PC-9 (cell line): Measurements from ENCODE around the gene ITPRIP. TPM values are rescaled to one million over a fixed set of nuclear protein-coding genes. Genes with fewer than 3 reads are reported as not detected.

ENCODE experiments used
- BruUV-seq: library from RNA; stranded (reverse); fragments of 400-500 nt; replicated peaks from 2 replicates; lab custom pipeline; 2021; lab: Mats Ljungman, UMichigan
- CTCF ChIA-PET: fragments of 300-600 bp; sonication (Branson Sonifier 250); formaldehyde crosslinking; loops from one replicate; lab custom pipeline; 2022; ENCODE audit warnings: antibody characterized with exemption; lab: Charles Lee
- POLR2A ChIA-PET: fragments of 300-600 bp; sonication (Branson Sonifier 250); formaldehyde crosslinking; loops from one replicate; lab custom pipeline; 2022; ENCODE audit warnings: antibody characterized with exemption; ENCODE audit not compliant: unreplicated experiment; lab: Charles Lee
- DNase-seq, 2 experiments: peaks; one replicate each; pipeline versions ENCODE4 v3.0.0 to v3.0.0-alpha.2; 2015 to 2022; ENCODE audit warnings: mixed read lengths in 1 of 2
- H2AFZ ChIP-seq: fragments of 200-600 bp; sonication (generic); 2 replicates; pipeline ENCODE4 v1.8.1; 2017; ENCODE audit warnings: antibody characterized with exemption
- H3F3A ChIP-seq: fragments of 200-600 bp; sonication (generic); 2 replicates; pipeline ENCODE4 v1.8.1; 2017; ENCODE audit warnings: antibody characterized with exemption, mild to moderate bottlenecking, low read depth; ENCODE audit not compliant: insufficient read depth
- H3K27ac ChIP-seq: fragments of 200-600 bp; sonication (generic); 2 replicates; pipeline ENCODE4 v1.6.1; 2016; ENCODE audit warnings: mixed run types
- H3K27me3 ChIP-seq: fragments of 200-600 bp; sonication (generic); 2 replicates; pipeline ENCODE4 v1.6.1; 2016; ENCODE audit warnings: low read depth, mixed run types; ENCODE audit not compliant: insufficient read depth
- H3K36me3 ChIP-seq: fragments of 200-600 bp; sonication (generic); 2 replicates; pipeline ENCODE4 v1.6.1; 2016; ENCODE audit warnings: low read depth, mixed run types
- H3K4me1 ChIP-seq: fragments of 200-600 bp; sonication (generic); replicated peaks from 2 replicates; pipeline ENCODE4 v1.6.1; 2016; ENCODE audit warnings: mixed run types; ENCODE audit not compliant: insufficient read depth
- H3K4me2 ChIP-seq: fragments of 200-600 bp; sonication (generic); 2 replicates; pipeline ENCODE4 v1.6.1; 2017; ENCODE audit warnings: mixed run types
- H3K4me3 ChIP-seq: fragments of 200-600 bp; sonication (generic); 2 replicates; pipeline ENCODE4 v1.6.1; 2016; ENCODE audit warnings: mixed run types
- H3K79me2 ChIP-seq: fragments of 200-600 bp; sonication (generic); 2 replicates; pipeline ENCODE4 v1.6.1; 2017; ENCODE audit warnings: low read depth, mixed run types
- H3K9me2 ChIP-seq: fragments of 200-600 bp; sonication (generic); 2 replicates; pipeline ENCODE4 v1.8.1; 2017; ENCODE audit warnings: mild to moderate bottlenecking; ENCODE audit not compliant: insufficient read depth
- H3K9me3 ChIP-seq: fragments of 200-600 bp; sonication (generic); 2 replicates; pipeline ENCODE4 v1.8.1; 2016; ENCODE audit warnings: low read depth; ENCODE audit not compliant: insufficient read depth
- H4K20me1 ChIP-seq: fragments of 200-600 bp; sonication (generic); 2 replicates; pipeline ENCODE4 v1.8.1; 2017; ENCODE audit not compliant: insufficient read depth
- CTCF ChIP-seq: fragments of 200-600 bp; sonication (generic); conservative IDR thresholded peaks from 2 replicates; pipeline ENCODE4 v1.6.1; 2017; ENCODE audit warnings: mixed run types, antibody characterized with exemption, mild to moderate bottlenecking, moderate library complexity
- EZH2 ChIP-seq: fragments of 200-600 bp; sonication (generic); IDR thresholded peaks from 2 replicates; pipeline ENCODE4 v1.8.0; 2017; ENCODE audit warnings: antibody characterized with exemption, low read depth
- intact Hi-C: fragments of 100-400 bp; cut with micrococcal nuclease; formaldehyde crosslinking; loops from one replicate; pipeline ENCODE4 v1.10.0; 2022; ENCODE audit not compliant: unreplicated experiment
- total RNA-seq: library from RNA; stranded (reverse); gene quantifications from 2 replicates; pipeline ENCODE4 v1.2.3, GENCODE V29; 2021

The ITPRIP gene
- total RNA-seq, 1 experiment from 2014 or later: 6.7 TPM

GRCh38 chr10:104329735-104330134, 8.5 kb downstream of the ITPRIP start:
- POLR2A ChIA-PET: no interaction called here

GRCh38 chr10:104328896-104329710, 9.2 kb downstream of the ITPRIP start:
- Histone ChIP-seq H3K27me3 (no peaks in the 10 kb centered on the region), H3K4me3 (peak overlapping the region; percentile 27; the same call in 1 of the 2 replicates), H3K9me3 (no peaks in the 10 kb centered on the region), H3K27ac (peak overlapping the region; percentile 95), H3K79me2 (peaks cover 89% of the 10 kb centered on the region), H4K20me1 (no peaks in the 10 kb centered on the region), H3K4me2 (peak overlapping the region; percentile 65), H3K4me1 (peaks cover 72% of the 10 kb centered on the region), H3K9me2 (no peaks in the 10 kb centered on the region), H3F3A (peaks cover 50% of the 10 kb centered on the region), H3K36me3 (no peaks in the 10 kb centered on the region), H2AFZ (no peak overlapping the region)
- intact Hi-C loops: loop anchor here (1.0 kb wide), 1 partner anchor 8 kb away; no protein-coding TSS in a partner anchor
- DNase-seq: peak; percentile 50 to 90
- CTCF ChIA-PET: interaction anchor here (0.5 to 0.6 kb wide), 2 partner anchors 294 to 548 kb away, joined by 3 read pairs; no protein-coding TSS in a partner anchor
- no TSS peak for BruUV-seq
- POLR2A ChIA-PET: no interaction called here
- TF ChIP-seq CTCF (no peak), EZH2 (no peak)

More at GRCh38 chr10:104329735-104330134, 8.5 kb downstream of the ITPRIP start:
- Histone ChIP-seq H3K36me3 (no peaks in the 10 kb centered on the region), H3K4me2 (peak overlapping the region; percentile 65), H3K27ac (peak overlapping the region; percentile 95), H3F3A (peaks cover 54% of the 10 kb centered on the region), H3K4me1 (peaks cover 78% of the 10 kb centered on the region), H3K9me2 (no peaks in the 10 kb centered on the region), H4K20me1 (no peaks in the 10 kb centered on the region), H2AFZ (no peak overlapping the region), H3K27me3 (no peaks in the 10 kb centered on the region), H3K4me3 (peak overlapping the region; percentile 27; the same call in 1 of the 2 replicates), H3K9me3 (no peaks in the 10 kb centered on the region), H3K79me2 (peaks cover 89% of the 10 kb centered on the region)
- BruUV-seq: TSS peak; percentile 47
- intact Hi-C loops: loop anchor here (10.0 kb wide), 1 partner anchor 435 kb away; no protein-coding TSS in a partner anchor
- TF ChIP-seq EZH2: no peak
- no peak for TF ChIP-seq CTCF
- DNase-seq: peak in 1 of 2 experiments; percentile 69
- CTCF ChIA-PET: interaction anchor here (0.6 kb wide), 1 partner anchor 548 kb away, joined by 3 read pairs; no protein-coding TSS in a partner anchor

GRCh38 chr10:104328646-104328895, 9.7 kb downstream of the ITPRIP start:
- Histone ChIP-seq H3K9me2 (no peaks in the 10 kb centered on the region), H3K27ac (peak overlapping the region; percentile 95), H3F3A (peaks cover 50% of the 10 kb centered on the region), H4K20me1 (no peaks in the 10 kb centered on the region), H3K36me3 (no peaks in the 10 kb centered on the region), H3K4me1 (peaks cover 66% of the 10 kb centered on the region), H3K27me3 (no peaks in the 10 kb centered on the region), H3K4me3 (no peak overlapping the region; the same call in 1 of the 2 replicates), H3K9me3 (no peaks in the 10 kb centered on the region), H3K4me2 (peak overlapping the region; percentile 65), H3K79me2 (peaks cover 89% of the 10 kb centered on the region), H2AFZ (no peak overlapping the region)
- ChIA-PET POLR2A (no interaction called here), CTCF (no interaction called here)
- TF ChIP-seq EZH2 (no peak), CTCF (no peak)
- no peak for DNase-seq
- no TSS peak for BruUV-seq
- intact Hi-C loops: loop anchor here (1.0 kb wide), 1 partner anchor 9 kb away; no protein-coding TSS in a partner anchor
